ENCODE data around the gene CAB39L.
"Not testable (repeated sequence)": the region's sequence is repeated elsewhere in the genome, so short reads cannot be mapped to it uniquely, and the experiment has no call there.

Gene CAB39L

GRCh38 chr13:49308097-49308875, 135.6 kb downstream of the CAB39L start:
- no peak for DNase-seq

DNA sequence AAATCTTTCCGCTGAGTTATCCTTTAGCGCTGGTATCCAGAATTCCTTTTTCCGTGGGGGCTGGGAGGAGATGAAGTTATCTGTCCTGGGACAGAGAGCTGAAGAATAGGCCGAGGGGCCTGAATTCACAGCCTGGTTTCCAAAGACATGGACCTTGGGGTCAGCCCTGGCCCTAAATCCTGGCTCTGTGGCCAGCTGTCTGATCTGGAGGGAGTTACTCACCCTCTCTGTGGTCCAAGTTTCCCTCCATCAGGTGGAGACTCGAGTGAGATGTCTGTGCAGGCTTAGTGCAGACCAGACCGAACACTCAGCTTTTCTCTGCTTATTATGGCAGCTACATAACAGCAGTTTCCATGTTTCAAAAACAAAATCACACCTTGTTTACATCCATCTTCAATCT, 136.5 kb downstream of the CAB39L start:
- no peak for DNase-seq

DNA sequence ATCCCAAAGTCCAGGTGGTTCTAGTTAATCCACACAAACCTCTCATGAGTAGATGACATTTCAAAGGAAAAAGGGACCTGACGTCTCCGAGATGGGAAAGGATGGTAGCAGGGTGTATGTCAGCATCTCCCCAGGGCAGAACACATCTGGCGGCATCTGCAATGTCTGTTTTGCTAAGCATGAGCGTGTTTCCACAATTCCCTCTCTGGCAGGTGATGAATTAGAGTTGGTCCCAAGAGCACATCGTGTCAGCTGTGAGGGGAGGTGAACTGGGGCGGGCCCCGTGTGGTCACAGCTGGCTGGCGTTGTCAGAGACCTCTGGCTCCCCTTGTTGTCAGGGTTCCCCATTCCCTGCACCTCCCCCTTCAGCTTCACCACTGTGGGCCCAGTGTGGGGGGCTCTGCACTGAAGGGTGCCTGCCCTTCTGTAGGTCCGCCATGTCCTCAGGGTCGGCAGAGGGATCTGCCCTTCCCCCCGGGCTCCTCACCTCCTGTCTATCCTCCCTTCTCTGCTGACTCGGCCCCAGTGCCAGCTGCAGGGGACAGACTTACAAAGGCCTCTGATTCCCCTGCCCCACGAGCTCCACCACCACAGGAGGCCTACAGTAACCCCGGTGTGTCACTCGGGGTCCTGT, 138.0 kb downstream of the CAB39L start:
- no peak for DNase-seq

- DNase-seq = no peak
These were observed 138.8 kb downstream of the CAB39L start for GRCh38 chr13:49304763-49305700.

DNA sequence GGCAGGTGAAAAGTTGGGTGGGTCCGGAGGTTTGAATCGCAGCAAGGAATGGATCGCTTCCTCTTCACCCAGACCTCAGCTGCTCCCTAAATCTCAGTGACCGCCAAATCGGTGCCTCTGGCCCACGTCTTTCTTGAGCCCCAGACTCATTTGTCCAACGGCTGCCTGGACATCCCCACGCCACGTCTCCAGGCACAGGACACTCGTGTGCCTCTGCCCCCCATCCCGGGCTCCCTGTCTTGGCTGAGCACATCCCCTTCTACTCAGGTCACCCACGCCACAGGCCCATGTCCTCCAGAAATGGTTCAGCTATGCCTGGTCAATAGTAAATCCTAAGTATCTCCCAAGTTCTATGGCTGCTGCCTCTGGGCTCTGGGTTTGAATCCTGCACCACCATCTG, 139.5 kb downstream of the CAB39L start:
- no peak for DNase-seq

DNA sequence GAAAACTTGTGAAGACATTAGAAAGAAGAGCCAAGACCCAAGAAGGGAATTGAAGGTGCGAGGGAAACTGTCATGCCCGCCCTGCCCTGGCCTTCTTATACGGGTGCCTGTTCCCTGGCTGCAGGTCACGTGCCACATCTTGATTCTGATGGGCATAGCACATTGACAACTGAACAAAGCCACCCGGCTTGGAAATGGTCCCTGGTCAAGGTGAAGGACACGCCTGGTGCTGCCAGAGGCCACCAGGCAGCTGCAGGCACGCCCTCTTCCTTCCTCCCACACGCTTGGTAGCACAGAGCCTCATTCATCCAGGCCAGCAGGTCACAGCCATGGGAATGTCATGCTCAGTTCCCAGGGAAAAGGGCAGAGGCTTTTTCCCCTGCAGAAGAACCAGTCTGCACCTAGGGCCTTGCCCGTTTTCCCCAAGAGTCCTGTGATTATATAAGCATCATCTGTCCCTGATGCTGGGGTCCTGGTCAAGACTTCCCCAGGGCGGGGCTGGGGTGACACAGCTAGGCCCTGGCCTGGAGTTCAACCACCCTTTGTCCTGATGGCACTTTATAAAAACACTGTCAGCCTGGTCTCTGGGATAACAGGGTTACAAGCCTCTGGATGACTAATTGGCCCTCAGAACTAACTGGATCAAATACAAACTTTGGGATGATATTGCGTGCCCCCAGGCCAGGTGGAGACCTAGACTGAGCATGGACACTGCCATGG, 140.2 kb downstream of the CAB39L start:
- DNase-seq = no peak

- DNase-seq = no peak
These were observed 141.0 kb downstream of the CAB39L start for GRCh38 chr13:49302817-49303216.

DNA sequence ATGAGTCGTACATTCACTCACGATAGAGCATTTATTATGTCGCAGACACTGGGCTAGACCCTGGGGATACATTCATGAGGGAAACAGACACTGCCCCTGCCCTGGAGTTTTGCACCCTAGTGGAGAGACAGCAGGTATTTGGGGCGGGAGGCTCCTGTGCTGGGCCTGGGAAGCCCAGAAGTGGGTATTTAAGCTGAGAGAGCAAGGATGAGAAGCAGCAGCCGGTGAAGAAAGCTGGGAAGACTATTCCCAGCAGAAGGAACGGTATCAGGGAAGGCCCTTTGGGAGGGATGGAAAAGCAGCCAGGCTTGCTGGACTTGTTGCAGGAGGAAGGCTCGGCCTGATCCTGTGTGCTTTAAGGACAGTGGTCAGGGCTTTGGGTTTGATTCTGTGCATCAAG, 141.6 kb downstream of the CAB39L start:
- no peak for DNase-seq

DNA sequence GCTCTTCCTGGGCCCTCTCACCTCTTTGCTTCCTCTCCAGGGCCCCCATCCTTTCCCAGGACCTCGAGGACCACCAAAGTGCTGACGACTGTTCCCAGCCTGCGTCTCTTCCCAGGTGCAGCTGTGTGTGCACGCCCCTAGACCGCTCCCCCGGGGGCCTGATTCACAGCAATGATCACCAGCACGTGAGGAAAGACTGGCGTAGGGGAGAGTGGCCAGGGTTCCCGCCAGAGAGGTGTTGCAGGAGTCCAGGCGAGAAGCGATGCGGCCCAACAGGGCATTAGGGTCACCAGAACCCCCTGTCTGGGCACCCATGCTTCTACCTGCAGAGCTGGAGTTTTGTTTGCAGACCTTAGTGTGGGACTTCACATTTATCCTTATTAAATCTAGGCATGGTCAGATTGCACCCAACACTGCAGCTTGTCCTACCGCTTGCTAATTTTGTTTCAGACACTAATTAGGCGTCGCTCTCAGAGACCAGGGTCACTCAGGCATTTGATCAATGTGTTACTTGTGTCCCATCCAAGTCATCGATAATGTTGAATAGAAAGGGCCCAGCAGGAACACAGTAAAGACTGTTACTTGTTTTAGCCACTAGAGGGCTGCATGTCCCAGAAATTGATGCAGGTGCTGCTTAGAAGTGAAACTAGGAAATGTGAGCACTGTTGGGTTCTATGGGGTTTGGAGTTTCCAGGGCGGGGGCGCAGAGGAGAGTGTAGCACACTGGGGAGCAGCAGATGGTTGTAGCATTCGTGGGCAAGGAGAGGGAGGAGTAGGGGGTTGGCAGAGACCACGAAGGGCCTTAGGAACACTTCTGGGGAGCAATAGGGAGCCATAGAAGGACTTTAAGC, 142.9 kb downstream of the CAB39L start:
- DNase-seq = peak; percentile 90 to 93 (median 91)

GRCh38 chr13:49300276-49300675, 143.6 kb downstream of the CAB39L start:
- no peak for DNase-seq

DNA sequence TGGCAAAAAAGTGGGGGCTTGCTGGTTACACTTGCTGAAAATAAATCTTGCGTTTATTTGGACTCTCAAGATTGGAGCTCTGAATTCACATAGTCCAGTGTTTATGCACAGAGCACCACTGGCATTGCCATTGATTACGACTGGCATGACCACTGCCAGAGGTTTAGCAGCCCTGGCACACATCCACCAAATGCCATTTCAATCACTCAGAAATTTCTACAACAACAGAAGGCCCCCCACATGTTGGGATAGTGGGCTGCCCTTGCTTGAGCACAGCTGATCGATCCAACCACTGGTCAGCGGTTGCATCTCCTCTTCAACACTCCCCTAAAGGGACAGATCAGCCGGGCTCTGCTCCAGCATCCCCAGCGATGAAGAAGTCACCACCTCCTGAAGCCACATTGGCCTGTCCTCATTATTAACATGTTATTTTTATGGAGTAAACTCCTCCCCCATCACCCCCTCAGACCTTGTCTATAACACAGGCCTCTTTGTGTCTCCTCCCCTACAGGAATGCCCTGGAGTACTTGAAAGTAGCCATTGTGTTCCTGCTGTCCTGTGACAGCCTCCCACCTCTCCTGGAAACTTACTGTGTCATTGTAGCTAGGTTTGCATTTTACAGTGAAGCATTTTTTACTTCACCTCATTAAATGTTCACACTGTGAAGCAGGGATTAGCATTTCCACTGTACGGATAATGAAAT, 144.8 kb downstream of the CAB39L start:
- DNase-seq = no peak

- no peak for DNase-seq
These were observed 145.4 kb downstream of the CAB39L start for GRCh38 chr13:49298416-49298815.

DNA sequence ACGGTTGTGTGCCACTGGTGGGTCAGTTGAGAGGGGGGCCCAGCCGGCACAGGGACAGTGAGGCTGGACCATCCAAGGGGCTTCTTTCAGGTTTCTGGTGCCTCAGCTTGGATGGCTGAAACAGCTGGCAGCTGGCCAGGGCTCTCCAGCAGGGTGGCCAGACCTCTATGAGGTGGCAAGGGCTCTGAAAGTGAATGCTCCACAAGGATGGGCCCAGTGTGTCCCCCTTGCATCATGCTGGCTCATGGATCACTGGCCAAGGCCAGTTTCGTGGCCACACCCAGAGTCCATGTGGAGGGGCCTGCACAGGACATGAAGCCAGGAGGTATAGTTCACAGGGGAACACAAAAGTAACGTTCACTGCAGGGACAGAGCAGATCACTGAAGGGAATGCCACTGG, 146.5 kb downstream of the CAB39L start:
- no peak for DNase-seq

DNA sequence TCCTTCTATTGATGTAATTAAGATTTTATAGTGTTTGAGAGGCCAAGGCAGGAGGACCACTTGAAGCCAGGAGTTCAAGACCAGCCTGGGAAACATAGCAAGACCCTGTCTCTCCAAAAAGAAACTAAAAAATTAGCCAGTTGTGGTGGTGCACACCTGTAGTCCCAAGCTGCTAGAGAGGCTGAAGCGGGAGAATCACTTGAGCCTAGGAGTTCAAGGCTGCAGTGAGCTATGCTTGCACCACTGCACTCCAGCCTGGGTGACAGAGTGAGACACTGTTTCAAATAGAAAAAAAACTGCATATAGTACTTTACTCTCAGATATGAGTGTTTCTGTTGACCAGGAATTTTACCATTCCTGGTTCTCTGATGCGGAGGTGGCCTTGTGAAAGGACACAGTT, 147.2 kb downstream of the CAB39L start:
- DNase-seq = no peak

DNA sequence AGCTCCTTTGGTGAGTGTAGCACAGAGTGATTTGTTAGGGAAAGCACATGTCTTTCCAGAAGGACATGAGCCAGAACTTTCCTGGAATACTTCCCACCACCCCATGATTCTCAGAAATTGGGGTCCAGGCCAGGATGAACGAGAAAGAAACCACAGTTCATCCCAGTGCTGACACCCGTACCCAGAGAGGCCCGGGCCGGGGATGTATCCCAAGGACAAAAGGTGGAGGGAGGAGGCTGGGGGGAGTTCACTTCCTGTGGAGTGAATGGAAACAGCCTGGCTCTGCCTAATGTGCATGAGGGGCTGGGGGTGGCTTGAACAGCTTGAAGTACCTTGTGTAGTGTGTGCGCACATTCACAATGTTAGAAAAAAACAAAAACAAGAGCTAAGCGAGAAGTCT, 148.6 kb downstream of the CAB39L start:
- no peak for DNase-seq

DNA sequence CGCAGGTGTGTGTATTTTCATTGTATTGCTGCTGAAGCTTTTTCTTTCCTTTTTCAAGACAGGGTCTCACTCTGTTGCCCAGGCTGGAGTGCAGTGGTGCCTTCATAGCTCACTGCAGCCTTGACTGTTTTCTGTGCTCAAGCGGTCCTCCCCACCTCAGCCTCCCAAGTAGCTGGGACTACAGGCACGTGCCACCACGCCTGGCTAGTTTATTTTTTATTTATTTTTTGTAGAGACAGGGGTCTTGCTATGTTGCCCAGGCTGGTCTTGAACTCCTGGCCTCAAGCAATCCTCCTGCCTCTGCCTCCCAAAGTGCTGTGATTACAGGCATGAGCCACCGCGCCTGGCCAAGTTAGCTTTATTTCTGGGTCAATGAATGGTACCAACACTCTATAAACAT, 149.1 kb downstream of the CAB39L start:
- not testable (repeated sequence) for DNase-seq

- no peak for DNase-seq
These were observed 150.9 kb downstream of the CAB39L start for GRCh38 chr13:49292742-49293486.

DNA sequence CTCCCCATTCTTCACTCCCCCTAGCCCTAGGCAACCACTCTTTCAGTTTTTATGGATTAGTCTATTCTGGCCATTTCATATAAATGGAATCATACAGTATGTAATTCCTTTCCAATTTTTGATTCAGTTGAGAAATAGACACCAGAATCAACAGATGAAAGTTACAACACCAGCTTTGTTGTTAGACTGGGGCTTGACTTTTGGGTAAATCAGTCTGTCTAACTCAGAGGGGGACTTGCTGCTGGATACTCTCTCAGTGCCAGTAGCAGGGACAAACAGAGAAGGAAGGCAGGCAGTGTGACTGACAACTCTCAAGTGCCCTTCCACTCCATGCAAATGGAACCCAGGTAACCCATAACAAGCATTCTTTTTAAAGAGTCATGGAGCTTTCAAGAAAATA, 155.4 kb downstream of the CAB39L start:
- DNase-seq = no peak

DNA sequence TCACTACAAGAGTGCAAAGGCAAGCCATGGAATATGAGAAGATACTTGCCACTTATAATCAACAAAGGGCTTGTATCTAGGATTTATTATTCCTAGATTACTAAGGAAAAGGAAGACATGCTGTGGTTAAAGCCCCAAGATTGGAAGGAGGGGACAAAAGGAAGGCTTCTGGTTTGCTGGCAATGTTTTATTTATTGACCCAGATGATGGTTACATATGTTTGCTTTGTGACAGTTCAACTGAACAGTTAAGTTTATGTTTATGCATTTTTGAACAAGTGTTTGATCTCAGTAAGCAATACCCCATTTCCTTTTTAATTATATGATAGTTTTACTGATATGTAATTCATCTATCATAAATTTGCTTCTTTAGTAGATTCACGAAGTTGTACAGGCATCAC, 155.9 kb downstream of the CAB39L start:
- no peak for DNase-seq

DNA sequence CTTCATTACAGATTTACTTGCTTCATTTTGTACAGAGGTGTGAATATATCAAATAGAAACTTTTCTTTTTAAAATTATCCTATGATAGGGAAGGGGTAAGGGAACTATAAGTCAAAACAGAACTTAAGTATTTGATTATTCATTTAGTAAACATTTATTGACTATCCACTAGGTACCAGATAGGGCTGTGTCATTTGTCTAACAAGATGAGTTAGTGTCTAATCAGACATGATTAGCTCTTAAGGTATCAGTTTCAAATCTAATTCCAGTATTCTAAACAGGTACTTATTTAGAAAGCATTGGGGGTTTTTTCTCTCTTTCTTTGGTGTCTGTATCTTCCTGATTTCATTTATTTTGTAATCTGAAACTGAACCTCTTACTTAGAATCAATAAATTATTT, 164.0 kb downstream of the CAB39L start:
- no peak for DNase-seq

DNA sequence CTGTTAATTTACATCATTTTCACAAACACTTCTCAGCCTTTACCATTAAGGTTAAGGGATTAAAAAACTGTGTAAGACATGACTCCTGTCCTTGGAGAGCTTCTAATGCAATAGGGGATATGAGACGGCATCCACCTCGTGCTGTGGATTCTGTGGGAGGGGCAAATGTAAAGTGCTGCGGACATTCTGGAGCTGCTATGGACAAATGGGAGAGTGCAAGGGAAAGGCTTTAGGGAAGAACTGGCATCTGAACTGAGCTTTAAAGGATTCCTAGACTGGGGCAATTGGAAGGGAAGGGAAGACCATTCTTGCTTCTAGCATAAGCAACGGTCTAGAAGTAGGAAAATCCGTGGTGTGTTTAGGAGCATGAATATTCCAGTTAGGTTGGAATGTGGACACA, 164.8 kb downstream of the CAB39L start:
- DNase-seq = no peak
